C4-2B (cell line): Measurements from ENCODE around the gene ARHGEF16.

Source experiments
- H3K27ac ChIP-seq: fragments of 450-650 bp; 2 replicates; pipeline ENCODE4 v1.5.1; 2017
- CTCF ChIP-seq: fragments of 450-650 bp; conservative IDR thresholded peaks from 2 replicates; pipeline ENCODE4 v1.5.1; 2017; ENCODE audit warnings: mild to moderate bottlenecking
- ZFX ChIP-seq: fragments of 450-650 bp; IDR thresholded peaks from 2 replicates; pipeline ENCODE4 v1.6.1; 2017

ARHGEF16 gene

GRCh38 chr1:3477241-3477995, 23.0 kb downstream of the ARHGEF16 start:
- no peak overlapping the region for H3K27ac ChIP-seq
- no peak for TF ChIP-seq CTCF
- TF ChIP-seq ZFX: no peak

GRCh38 chr1:3478187-3478586, 23.7 kb downstream of the ARHGEF16 start:
- H3K27ac ChIP-seq: no peak overlapping the region
- TF ChIP-seq ZFX (no peak), CTCF (no peak)

DNA sequence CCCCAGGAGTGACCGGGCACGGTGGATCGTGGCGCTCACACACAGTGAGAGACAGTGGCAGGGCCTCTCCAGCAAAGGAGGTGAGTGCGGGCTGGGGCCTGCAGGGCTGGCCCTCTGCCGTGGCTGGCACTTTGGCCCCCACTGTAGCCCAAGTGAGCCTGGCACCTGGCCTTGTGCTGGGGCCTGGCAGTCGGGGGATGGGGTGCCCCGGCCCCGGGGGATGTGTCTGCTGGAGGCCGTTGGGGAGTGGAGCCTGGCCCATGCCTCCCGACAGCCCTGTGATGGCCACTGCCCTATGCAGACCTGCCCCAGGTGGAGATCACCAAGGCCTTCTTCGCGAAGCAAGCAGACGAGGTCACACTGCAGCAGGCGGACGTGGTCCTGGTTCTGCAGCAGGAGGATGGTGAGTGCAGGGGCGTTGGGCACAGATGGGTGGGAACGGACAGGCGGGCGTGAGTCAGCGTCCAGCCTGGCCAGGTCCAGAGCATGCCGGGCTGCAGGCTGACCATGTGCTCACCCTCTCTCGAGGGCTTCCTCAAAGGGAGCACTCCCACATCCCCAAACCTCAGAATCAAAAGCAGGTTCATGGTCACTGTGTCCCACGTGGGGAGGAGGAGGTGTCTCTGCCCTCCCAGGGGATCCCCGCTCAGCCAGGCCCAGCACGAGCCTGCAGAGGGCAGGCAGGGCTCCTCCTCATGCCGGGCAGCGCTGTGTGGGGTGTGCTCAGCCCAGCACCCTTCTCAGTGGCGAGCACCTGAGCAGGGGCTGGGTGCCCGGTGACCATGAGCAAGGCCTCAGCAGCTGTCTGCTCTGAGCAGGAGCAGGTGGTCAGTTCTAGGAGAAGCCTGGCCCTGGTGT, 25.3 kb downstream of the ARHGEF16 start:
- TF ChIP-seq CTCF: no peak
- no peak for TF ChIP-seq ZFX
- no peak overlapping the region for H3K27ac ChIP-seq

DNA sequence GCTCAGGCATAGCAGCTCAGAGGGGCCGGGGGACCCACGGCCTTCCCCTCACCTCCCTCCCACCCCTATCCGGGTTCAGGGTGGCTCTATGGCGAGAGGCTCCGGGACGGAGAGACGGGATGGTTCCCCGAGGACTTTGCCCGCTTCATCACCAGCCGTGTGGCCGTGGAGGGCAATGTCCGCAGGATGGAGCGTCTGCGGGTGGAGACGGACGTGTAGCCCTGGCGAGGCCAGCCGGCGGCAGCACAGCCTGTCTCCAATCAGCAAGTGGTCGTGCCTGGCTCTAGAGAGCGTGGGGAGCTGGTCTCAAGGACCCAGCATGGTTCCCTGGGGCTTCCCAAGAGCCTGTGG, 25.9 kb downstream of the ARHGEF16 start:
- no peak for TF ChIP-seq ZFX
- TF ChIP-seq CTCF: no peak
- no peak overlapping the region for H3K27ac ChIP-seq

DNA sequence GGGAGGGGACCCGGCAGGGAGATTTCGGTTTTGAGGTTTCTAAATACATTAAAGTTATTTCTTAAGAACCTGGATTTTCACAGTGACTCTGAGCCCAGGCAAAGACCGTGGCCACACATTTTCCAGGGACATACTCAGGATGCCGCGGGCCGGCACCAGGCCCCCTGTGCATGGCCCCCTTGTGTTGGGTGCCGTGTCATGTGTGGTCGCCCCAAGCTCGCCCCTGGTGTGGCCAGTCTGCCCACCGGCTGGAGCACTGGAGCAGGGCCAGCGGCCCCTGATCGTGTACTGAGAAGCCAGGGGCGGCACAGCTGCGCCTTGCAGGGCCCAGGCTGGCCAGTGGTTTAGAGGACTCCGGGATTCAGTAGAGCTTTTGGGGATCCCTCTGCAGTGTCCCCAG, 26.6 kb downstream of the ARHGEF16 start:
- TF ChIP-seq CTCF (no peak), ZFX (no peak)
- no peak overlapping the region for H3K27ac ChIP-seq

DNA sequence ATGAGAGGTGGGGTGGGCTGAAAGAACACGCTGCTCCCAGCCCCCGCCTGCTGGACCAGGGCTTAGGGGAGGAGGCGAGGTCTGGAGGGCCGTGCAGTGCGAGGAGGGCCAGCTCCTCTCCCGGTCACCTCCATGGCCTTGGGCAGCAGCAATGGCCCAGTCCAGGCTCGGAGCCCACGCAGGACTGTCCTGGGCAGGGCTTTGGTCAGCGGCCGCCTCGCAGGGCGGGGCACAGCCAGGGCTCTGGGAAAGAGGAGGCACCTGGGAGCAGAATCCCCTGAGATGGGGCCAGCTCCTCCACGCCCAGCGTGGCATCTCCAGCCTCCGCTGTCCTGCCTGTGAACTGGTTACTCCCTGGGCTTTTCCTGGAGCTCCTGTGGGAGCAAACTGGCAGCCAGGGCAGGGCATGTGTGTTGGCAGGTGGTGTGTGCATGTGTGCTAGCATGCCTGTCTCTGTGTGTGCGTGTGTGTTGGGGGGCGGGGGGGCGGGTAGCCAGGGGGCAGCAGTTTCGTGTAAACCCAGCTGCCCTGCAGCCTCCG, 27.4 kb downstream of the ARHGEF16 start:
- no peak overlapping the region for H3K27ac ChIP-seq
- TF ChIP-seq CTCF (no peak), ZFX (no peak)

DNA sequence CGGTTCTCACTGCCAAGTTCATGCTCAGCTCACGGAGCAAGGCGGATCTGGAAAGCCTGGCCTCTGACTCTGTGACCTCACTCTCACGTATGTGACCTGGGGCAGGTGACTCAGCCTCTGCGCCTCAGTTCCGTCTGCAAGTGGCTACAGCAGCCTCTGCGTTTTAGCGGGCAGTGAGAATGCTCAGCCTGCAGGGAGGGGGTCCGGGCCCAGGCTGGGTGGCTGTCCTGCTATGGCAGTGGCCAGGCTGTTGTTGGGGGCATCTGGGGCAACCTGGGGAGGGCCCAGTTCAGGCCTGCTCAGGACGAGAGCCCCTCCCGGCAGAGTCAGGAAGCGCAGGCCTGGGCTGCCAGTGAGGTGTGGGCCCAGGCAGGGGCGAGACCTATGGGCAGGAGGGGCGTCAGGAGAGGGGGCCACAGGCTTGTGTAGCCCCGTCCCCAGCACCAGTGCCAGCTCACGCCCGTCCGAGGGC, 27.9 kb downstream of the ARHGEF16 start:
- TF ChIP-seq ZFX (no peak), CTCF (no peak; the same call in 1 of the 2 replicates)
- H3K27ac ChIP-seq: no peak overlapping the region
